ENCODE results near the gene PNMA6E. TPM values are rescaled to one million over a fixed set of nuclear protein-coding genes. Genes with fewer than 3 reads are reported as not detected.

PNMA6E gene
- total RNA-seq, 1 donor from 2014 or later, result not detected

DNA sequence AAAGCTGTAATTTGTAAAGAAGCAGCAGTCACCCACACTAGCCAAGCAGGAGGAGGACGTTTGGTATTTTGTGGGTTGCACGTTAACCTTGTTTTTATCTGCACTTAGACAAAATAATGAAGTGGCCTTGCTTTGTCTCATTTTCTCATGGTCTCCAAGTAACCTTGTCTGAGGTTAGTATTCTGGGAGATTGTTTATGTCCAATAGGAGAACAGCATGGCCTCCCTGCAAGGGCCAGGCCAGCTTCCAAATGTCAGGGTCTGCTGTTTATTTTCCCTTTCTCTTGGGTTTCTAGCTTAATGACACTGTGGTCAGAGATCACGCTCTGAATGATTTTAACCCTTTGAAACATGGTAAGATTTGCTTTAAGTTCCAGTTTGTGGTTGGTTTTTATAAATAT lies 29.9 kb downstream of the PNMA6E start:
- TF ChIP-seq, protein P1, sequence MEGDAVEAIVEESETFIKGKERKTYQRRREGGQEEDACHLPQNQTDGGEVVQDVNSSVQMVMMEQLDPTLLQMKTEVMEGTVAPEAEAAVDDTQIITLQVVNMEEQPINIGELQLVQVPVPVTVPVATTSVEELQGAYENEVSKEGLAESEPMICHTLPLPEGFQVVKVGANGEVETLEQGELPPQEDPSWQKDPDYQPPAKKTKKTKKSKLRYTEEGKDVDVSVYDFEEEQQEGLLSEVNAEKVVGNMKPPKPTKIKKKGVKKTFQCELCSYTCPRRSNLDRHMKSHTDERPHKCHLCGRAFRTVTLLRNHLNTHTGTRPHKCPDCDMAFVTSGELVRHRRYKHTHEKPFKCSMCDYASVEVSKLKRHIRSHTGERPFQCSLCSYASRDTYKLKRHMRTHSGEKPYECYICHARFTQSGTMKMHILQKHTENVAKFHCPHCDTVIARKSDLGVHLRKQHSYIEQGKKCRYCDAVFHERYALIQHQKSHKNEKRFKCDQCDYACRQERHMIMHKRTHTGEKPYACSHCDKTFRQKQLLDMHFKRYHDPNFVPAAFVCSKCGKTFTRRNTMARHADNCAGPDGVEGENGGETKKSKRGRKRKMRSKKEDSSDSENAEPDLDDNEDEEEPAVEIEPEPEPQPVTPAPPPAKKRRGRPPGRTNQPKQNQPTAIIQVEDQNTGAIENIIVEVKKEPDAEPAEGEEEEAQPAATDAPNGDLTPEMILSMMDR (IDR thresholded peaks at IDR 0.05; ENCODE audit: partially characterized antibody, unreplicated experiment), result no peak
- no peak for DNase-seq

DNA sequence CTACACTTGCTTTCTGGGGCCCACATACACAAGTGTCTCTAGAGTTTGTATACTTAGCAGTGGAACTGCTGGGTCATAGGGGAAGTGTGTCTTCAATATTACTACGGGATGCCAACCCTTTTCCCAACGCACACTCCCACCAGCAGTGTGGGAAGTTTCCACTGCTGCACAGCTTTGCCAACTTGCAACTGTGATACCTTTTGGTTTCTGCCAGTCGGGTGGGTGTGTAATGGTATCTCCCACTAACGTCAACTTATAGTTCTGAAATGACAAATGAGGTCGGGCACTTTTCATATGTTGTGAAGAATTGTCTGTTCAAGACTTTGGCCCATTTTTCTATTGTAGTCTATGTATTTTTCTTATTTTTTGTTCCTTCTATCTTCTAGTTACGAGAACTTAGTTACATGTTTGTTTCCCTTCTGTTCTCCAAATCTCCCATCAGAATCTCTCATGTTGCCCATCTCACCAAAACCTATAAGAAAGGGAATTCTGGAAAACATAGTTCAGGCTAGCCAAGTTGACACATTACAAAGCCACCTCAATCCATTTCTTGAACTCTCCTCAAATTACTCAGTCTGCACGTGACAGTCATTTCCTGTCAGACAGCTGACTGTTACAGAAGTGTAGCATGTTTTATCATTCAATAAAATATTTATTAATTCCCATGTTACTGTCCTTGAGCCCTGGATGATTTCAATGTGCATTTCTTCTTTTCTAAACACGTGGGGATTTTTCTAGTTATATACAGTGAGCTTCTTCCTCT lies 30.7 kb downstream of the PNMA6E start:
- no peaks in the 10 kb centered on the region for H3K9me3 Mint-ChIP-seq (ENCODE audit: unreplicated experiment)
- no peak overlapping the region for H3K27ac Mint-ChIP-seq (ENCODE audit: unreplicated experiment)
- TF ChIP-seq, protein P1 (IDR thresholded peaks at IDR 0.05; ENCODE audit: partially characterized antibody, unreplicated experiment), result no peak
- peaks cover 2% of the 10 kb centered on the region for H3K27me3 Mint-ChIP-seq (ENCODE audit: unreplicated experiment)
- no peaks in the 10 kb centered on the region for H3K4me1 Mint-ChIP-seq (ENCODE audit: low read depth, unreplicated experiment)
- H3K36me3 Mint-ChIP-seq (ENCODE audit: unreplicated experiment), result no peaks in the 10 kb centered on the region
- DNase-seq, result no peak
- no peak overlapping the region for H3K4me3 Mint-ChIP-seq (ENCODE audit: unreplicated experiment)

More for the DNA sequence above, 29.9 kb downstream of the PNMA6E start:
- Mint-ChIP-seq H3K4me3 (ENCODE audit: unreplicated experiment) (no peak overlapping the region), H3K36me3 (ENCODE audit: unreplicated experiment) (no peaks in the 10 kb centered on the region), H3K9me3 (ENCODE audit: unreplicated experiment) (no peaks in the 10 kb centered on the region), H3K27me3 (ENCODE audit: unreplicated experiment) (peaks cover 2% of the 10 kb centered on the region), H3K4me1 (ENCODE audit: low read depth, unreplicated experiment) (no peaks in the 10 kb centered on the region), H3K27ac (ENCODE audit: unreplicated experiment) (no peak overlapping the region)

DNA sequence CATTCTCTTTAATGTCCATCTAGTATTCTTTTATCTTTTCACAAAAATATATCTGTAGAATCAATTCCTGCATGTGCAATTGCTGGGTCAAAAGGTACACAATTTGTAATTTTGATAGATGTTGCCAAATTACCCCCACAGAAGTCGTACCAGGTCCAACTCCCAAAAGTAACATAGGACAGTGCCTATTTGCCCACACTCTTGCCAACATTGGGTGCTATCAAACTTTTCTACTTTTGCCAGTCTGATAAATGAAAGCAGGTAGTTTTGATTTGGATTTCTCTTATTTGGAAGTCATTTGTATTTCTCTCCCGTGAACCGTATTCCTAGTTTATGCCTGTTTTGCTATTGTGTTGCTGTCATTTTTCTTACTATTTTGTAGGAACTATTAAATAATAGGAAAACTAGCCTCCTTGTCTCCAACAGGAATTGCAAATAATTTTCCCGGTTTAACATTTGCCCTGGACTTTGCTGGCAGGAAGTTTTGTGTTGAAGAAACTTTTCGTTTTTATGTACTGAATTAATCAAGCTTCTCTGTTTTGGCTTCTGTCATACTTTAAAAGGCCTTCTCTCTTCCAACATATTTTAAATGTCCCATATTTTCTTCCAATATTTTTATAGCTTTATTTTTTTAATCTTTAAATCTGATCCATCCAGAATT lies 34.1 kb downstream of the PNMA6E start:
- H3K4me1 Mint-ChIP-seq (ENCODE audit: low read depth, unreplicated experiment), result no peaks in the 10 kb centered on the region
- H3K36me3 Mint-ChIP-seq (ENCODE audit: unreplicated experiment), result no peaks in the 10 kb centered on the region
- no peak overlapping the region for H3K27ac Mint-ChIP-seq (ENCODE audit: unreplicated experiment)
- H3K4me3 Mint-ChIP-seq (ENCODE audit: unreplicated experiment), result no peak overlapping the region
- no peaks in the 10 kb centered on the region for H3K9me3 Mint-ChIP-seq (ENCODE audit: unreplicated experiment)
- H3K27me3 Mint-ChIP-seq (ENCODE audit: unreplicated experiment), result peaks cover 2% of the 10 kb centered on the region
- TF ChIP-seq, protein P1 (IDR thresholded peaks at IDR 0.05; ENCODE audit: partially characterized antibody, unreplicated experiment), result no peak
- no peak for DNase-seq

DNA sequence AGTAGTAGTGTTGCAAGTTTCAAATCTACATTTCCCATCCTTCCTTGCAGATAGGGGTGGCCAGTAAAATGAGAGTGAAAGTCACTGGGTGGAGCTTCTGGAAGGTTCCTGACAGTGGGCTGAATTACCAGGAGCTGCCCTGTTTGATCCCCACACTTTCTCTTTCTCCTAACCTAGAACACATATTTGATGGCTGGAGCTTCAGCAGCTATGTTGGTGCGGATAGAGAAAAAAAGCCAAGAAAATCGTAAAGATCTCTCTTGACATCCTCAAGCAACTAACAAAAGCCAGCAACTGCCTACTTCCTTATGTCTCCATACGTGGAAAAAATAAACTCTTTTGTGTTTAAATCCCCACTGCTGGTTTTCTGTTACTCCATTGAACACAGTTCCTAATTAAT lies 35.0 kb downstream of the PNMA6E start:
- Mint-ChIP-seq H3K4me3 (ENCODE audit: unreplicated experiment) (no peak overlapping the region), H3K9me3 (ENCODE audit: unreplicated experiment) (no peaks in the 10 kb centered on the region), H3K27ac (ENCODE audit: unreplicated experiment) (no peak overlapping the region), H3K4me1 (ENCODE audit: low read depth, unreplicated experiment) (no peaks in the 10 kb centered on the region), H3K27me3 (ENCODE audit: unreplicated experiment) (no peaks in the 10 kb centered on the region), H3K36me3 (ENCODE audit: unreplicated experiment) (no peaks in the 10 kb centered on the region)
- TF ChIP-seq, protein P1 (IDR thresholded peaks at IDR 0.05; ENCODE audit: partially characterized antibody, unreplicated experiment), result no peak
- DNase-seq, result no peak

DNA sequence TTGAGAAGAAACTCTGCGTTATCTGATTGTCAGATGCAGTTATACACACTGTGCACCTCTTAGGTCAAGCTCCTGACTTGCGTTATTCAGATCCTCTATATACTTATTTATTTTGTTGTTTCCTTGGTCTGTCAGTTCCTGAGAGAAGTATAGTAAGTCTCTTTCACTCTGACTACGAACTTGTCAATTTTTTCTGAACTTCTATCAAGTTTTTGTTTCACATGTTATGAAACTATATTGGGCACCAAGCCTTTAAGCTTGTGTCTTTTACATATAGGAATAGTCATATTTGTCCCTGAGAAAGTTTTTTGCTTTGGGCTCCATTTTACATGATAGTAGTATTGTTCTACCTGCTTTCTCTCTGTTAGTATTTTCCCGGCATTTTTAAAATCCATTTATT lies 35.5 kb downstream of the PNMA6E start:
- no peak for DNase-seq
- H3K36me3 Mint-ChIP-seq (ENCODE audit: unreplicated experiment), result no peaks in the 10 kb centered on the region
- no peaks in the 10 kb centered on the region for H3K9me3 Mint-ChIP-seq (ENCODE audit: unreplicated experiment)
- H3K27ac Mint-ChIP-seq (ENCODE audit: unreplicated experiment), result no peak overlapping the region
- H3K27me3 Mint-ChIP-seq (ENCODE audit: unreplicated experiment), result no peaks in the 10 kb centered on the region
- TF ChIP-seq, protein P1 (IDR thresholded peaks at IDR 0.05; ENCODE audit: partially characterized antibody, unreplicated experiment), result no peak
- no peaks in the 10 kb centered on the region for H3K4me1 Mint-ChIP-seq (ENCODE audit: low read depth, unreplicated experiment)
- H3K4me3 Mint-ChIP-seq (ENCODE audit: unreplicated experiment), result no peak overlapping the region
